Osteocyte (in vitro differentiated cells): Measurements from ENCODE around the gene CRYBB1. TPM values are rescaled to one million over a fixed set of nuclear protein-coding genes. Genes with fewer than 3 reads are reported as not detected.

Experiments
- DNase-seq: peaks from one replicate; pipeline ENCODE4 v3.0.0; 2021; ENCODE audit warnings: mixed read lengths; ENCODE audit not compliant: unreplicated experiment; ENCODE audit errors: extremely low spot score
- H3K27ac Mint-ChIP-seq: one replicate; pipeline ENCODE4 v1.8.0; 2021; ENCODE audit warnings: mild to moderate bottlenecking, mixed read lengths; ENCODE audit not compliant: unreplicated experiment
- H3K27me3 Mint-ChIP-seq: one replicate; pipeline ENCODE4 v1.8.0; 2021; ENCODE audit warnings: mixed read lengths; ENCODE audit not compliant: unreplicated experiment
- H3K36me3 Mint-ChIP-seq: one replicate; pipeline ENCODE4 v1.8.0; 2021; ENCODE audit warnings: mixed read lengths; ENCODE audit not compliant: unreplicated experiment
- H3K4me1 Mint-ChIP-seq: one replicate; pipeline ENCODE4 v1.8.0; 2021; ENCODE audit warnings: mixed read lengths; ENCODE audit not compliant: unreplicated experiment
- H3K4me3 Mint-ChIP-seq: one replicate; pipeline ENCODE4 v1.8.0; 2021; ENCODE audit warnings: mild to moderate bottlenecking, moderate library complexity, mixed read lengths; ENCODE audit not compliant: unreplicated experiment
- H3K9me3 Mint-ChIP-seq: one replicate; pipeline ENCODE4 v1.8.0; 2021; ENCODE audit warnings: mixed read lengths; ENCODE audit not compliant: unreplicated experiment
- total RNA-seq: library from RNA; stranded (reverse); gene quantifications from 2 replicates; pipeline ENCODE4 v1.2.1, GENCODE V29; 2021
- TF ChIP-seq, protein P1 (sequence below): fragments of 200-600 bp; sonication (generic); IDR thresholded peaks from 2 replicates; pipeline ENCODE4 v1.5.0; 2021; ENCODE audit warnings: antibody characterized with exemption, mild to moderate bottlenecking, moderate library complexity

The CRYBB1 gene
- total RNA-seq, 1 donor from 2014 or later: not detected

DNA sequence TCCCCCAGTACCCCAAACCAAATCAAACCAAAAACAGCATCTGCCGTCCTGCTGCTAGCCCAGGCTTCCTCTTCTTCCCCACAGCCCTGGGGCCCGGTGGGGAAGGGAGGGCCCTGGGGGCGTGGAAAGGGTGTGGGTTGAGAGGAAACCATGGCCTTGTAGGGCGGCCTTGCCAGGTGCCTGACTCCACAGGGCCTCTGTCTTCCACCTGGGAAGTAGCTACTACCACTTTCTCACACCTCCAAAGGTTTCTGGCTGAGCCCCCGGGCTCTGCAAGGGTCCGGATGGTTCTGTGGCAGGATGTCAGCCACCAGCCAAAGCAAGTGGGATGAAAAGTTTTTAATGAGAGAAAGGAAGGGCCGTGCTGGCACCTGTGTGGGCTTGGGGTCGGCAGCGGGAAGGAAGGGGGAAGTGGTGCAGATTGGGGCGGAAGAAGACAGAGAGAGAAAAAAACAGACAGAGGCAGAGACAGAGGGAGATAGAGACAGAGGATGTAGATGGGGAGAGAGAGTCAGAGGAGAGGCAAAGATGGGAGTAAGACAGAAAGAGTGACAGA lies 38.4 kb downstream of the CRYBB1 start:
- TF ChIP-seq, protein P1, sequence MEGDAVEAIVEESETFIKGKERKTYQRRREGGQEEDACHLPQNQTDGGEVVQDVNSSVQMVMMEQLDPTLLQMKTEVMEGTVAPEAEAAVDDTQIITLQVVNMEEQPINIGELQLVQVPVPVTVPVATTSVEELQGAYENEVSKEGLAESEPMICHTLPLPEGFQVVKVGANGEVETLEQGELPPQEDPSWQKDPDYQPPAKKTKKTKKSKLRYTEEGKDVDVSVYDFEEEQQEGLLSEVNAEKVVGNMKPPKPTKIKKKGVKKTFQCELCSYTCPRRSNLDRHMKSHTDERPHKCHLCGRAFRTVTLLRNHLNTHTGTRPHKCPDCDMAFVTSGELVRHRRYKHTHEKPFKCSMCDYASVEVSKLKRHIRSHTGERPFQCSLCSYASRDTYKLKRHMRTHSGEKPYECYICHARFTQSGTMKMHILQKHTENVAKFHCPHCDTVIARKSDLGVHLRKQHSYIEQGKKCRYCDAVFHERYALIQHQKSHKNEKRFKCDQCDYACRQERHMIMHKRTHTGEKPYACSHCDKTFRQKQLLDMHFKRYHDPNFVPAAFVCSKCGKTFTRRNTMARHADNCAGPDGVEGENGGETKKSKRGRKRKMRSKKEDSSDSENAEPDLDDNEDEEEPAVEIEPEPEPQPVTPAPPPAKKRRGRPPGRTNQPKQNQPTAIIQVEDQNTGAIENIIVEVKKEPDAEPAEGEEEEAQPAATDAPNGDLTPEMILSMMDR: no peak
- Mint-ChIP-seq H3K9me3 (no peaks in the 10 kb centered on the region), H3K27ac (no peak overlapping the region), H3K4me3 (no peak overlapping the region), H3K36me3 (no peaks in the 10 kb centered on the region), H3K4me1 (peaks cover 13% of the 10 kb centered on the region), H3K27me3 (no peaks in the 10 kb centered on the region)
- DNase-seq: no peak

DNA sequence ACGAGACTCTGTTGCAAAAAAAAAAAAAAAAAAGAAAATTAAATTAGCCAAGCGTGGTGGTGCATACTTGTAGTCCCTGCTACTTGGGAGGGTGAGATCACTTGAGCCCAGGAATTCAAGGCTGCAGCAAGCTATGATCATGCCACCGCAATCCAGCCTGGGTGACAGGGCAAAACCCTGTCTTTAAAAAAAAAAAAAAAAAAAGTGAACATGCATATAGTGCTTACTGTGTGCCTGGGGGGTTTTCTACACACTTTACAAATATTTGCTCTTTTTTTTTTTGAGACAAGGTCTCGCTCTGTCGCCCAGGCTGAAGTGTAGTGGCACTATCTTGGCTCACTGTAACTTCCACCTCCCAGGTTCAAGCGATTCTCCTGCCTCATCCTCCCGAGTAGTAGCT lies 40.7 kb downstream of the CRYBB1 start:
- H3K4me1 Mint-ChIP-seq: peaks cover 5% of the 10 kb centered on the region
- no peak overlapping the region for H3K27ac Mint-ChIP-seq
- H3K36me3 Mint-ChIP-seq: peaks cover 3% of the 10 kb centered on the region
- no peaks in the 10 kb centered on the region for H3K27me3 Mint-ChIP-seq
- no peaks in the 10 kb centered on the region for H3K9me3 Mint-ChIP-seq
- no peak overlapping the region for H3K4me3 Mint-ChIP-seq
- no peak for DNase-seq
- TF ChIP-seq, protein P1: no peak

DNA sequence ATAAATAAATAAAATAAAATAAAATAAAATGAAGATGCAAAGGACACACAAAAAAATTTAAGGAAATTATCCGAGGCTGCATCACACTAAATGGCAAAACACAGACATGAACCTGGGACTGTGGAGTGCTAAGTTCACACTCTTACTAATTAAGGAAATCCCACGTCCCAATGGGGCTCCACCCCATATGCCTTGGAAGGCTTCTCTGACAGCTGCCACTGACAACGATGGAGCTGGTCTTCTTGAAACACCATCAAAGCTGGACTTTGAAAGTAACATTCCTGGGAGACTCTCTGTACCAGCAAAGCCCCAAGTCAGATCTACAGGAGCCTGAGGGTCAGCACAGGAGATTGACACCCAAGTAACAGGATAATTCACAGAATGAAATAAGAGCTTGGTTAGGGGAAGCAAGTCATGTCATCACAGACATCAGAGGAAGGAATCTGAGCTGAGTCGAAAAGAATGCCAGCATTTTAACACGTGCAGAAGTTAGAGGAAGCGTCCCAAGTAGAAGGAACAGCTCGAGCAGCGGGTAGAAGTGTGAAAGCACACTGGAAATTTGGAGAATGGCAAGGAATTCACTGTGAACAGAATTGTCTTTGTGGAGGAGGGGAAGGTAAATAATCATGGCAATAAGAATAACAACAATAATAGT lies 41.7 kb downstream of the CRYBB1 start:
- Mint-ChIP-seq H3K9me3 (no peaks in the 10 kb centered on the region), H3K4me1 (peaks cover 5% of the 10 kb centered on the region), H3K27ac (peak overlapping the region; percentile 21), H3K4me3 (no peak overlapping the region), H3K36me3 (peaks cover 3% of the 10 kb centered on the region), H3K27me3 (no peaks in the 10 kb centered on the region)
- no peak for DNase-seq
- TF ChIP-seq, protein P1: no peak

DNA sequence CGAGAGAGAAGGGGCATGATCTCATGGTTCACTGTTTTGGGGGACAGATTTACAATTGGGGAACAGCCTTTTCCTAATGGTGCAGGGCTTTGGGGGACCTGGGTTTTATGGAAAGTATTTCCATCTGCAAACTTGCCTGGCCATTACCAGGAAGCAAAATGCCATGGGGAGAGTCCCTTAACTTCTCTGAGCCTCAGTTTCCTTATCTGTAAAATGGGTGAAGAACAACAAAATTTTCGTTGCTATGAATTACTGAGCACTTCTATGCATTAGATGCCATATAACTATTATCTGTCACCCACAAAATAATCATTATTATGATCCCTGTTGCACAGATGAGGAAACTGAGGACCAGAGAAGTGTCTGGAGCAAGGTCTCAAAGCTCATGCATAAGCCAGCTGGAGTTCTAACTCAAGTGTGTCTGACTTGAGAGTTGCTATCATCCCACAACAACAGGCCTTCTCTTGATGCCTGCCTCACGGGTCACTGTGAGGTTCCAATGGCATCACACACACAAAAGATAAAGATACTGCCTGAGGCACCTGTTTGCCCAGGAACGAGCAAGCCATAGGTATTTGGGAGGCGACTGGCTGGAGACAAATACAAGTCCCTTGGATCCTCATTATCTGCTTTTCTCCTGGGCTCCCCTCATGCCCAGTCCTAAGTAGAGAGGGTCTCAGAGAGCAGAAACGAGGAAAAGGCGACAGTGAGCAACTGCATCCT lies 43.7 kb downstream of the CRYBB1 start:
- DNase-seq: no peak
- no peak overlapping the region for H3K27ac Mint-ChIP-seq
- peaks cover 5% of the 10 kb centered on the region for H3K4me1 Mint-ChIP-seq
- peaks cover 3% of the 10 kb centered on the region for H3K36me3 Mint-ChIP-seq
- H3K9me3 Mint-ChIP-seq: no peaks in the 10 kb centered on the region
- TF ChIP-seq, protein P1: no peak
- H3K27me3 Mint-ChIP-seq: no peaks in the 10 kb centered on the region
- no peak overlapping the region for H3K4me3 Mint-ChIP-seq

DNA sequence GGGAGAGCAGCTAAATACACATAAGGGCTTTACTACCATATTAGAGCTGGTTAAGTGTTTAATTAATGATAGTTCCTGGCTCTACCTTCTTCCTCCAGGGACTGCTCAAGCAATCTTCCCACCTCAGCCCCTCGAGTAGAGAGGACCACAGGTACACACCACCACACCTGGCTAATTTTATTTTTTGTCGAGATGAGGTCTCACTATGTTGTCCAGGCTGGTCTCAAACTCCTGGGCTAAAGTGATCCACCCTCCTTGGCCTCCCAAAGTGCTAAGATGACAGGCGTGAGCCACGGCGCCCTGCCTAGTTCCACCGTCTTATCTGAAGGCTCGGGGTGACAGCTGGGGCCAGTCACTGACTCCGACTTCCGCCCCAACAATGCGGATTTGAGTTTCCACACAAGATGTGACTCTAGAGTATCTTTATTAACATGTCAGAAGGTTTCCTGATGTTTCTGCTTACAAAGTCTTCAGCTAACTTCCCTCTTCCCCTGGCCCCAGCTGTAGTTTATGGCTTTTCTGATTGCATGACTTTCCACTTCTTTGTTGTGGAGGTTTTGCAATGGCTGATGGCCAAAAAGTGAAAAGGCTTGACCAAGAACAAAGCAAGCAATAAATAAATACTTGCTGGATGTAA lies 44.7 kb downstream of the CRYBB1 start:
- H3K4me3 Mint-ChIP-seq: no peak overlapping the region
- TF ChIP-seq, protein P1: no peak
- no peaks in the 10 kb centered on the region for H3K27me3 Mint-ChIP-seq
- H3K4me1 Mint-ChIP-seq: peaks cover 9% of the 10 kb centered on the region
- DNase-seq: no peak
- H3K36me3 Mint-ChIP-seq: peaks cover 3% of the 10 kb centered on the region
- H3K9me3 Mint-ChIP-seq: no peaks in the 10 kb centered on the region
- H3K27ac Mint-ChIP-seq: no peak overlapping the region
